GM19455 (cell line): Measurements from ENCODE around the gene ZBTB37.
A peak's percentile ranks its signal among the peaks of the same experiment; 100 is the strongest.
"Not testable (repeated sequence)": the region's sequence is repeated elsewhere in the genome, so short reads cannot be mapped to it uniquely, and the experiment has no call there.

Experiments
- ATAC-seq: cut with Tn5 transposase; IDR thresholded peaks from one replicate; pipeline ENCODE4 v1.9.1; 2021; ENCODE audit not compliant: unreplicated experiment

ZBTB37 gene

GRCh38 chr1:173864179-173864867 is 3.9 kb upstream of the ZBTB37 start:
- ATAC-seq: no peak

GRCh38 chr1:173865468-173866164 is 2.6 kb upstream of the ZBTB37 start:
- no peak for ATAC-seq

GRCh38 chr1:173866413-173867115 is 1.6 kb upstream of the ZBTB37 start:
- no peak for ATAC-seq

GRCh38 chr1:173867141-173867752 is 933 bp upstream of the ZBTB37 start:
- no peak for ATAC-seq

GRCh38 chr1:173867753-173868265 is 371 bp upstream of the ZBTB37 start, which contains the start of gene GAS5:
GAS5 (minus strand) TSS chr1:173867989.
- ATAC-seq: peak; percentile 65

GRCh38 chr1:173869021-173869359 is 810 bp downstream of the ZBTB37 start:
- ATAC-seq: no peak

- ATAC-seq: no peak
Measured at GRCh38 chr1:173870252-173871075, 2.3 kb downstream of the ZBTB37 start.

GRCh38 chr1:173871091-173871490 is 2.9 kb downstream of the ZBTB37 start:
- ATAC-seq: no peak

GRCh38 chr1:173871500-173871899 is 3.3 kb downstream of the ZBTB37 start:
- no peak for ATAC-seq

GRCh38 chr1:173876732-173877131 is 8.6 kb downstream of the ZBTB37 start:
- ATAC-seq: no peak

- no peak for ATAC-seq
Measured at GRCh38 chr1:173878251-173878650, 10.1 kb downstream of the ZBTB37 start.

GRCh38 chr1:173881117-173881516 is 12.9 kb downstream of the ZBTB37 start:
- ATAC-seq: not testable (repeated sequence)

GRCh38 chr1:173884701-173885100 is 16.5 kb downstream of the ZBTB37 start:
- no peak for ATAC-seq

GRCh38 chr1:173886746-173887611 is 18.8 kb downstream of the ZBTB37 start:
- ATAC-seq: no peak

GRCh38 chr1:173887627-173888026 is 19.4 kb downstream of the ZBTB37 start:
- no peak for ATAC-seq

GRCh38 chr1:173888749-173889148 is 20.6 kb downstream of the ZBTB37 start:
- no peak for ATAC-seq

GRCh38 chr1:173889885-173890284 is 21.7 kb downstream of the ZBTB37 start:
- no peak for ATAC-seq

- no peak for ATAC-seq
Measured at GRCh38 chr1:173893611-173894010, 25.4 kb downstream of the ZBTB37 start.

- ATAC-seq: no peak
Measured at GRCh38 chr1:173894189-173894588, 26.0 kb downstream of the ZBTB37 start.

GRCh38 chr1:173900427-173900826 is 32.2 kb downstream of the ZBTB37 start:
- no peak for ATAC-seq
